Endothelial cell of umbilical vein (primary cell): ENCODE data around the gene PTPN5. TPM values are rescaled to one million over a fixed set of nuclear protein-coding genes. Genes with fewer than 3 reads are reported as not detected.

ENCODE experiments used
- BruUV-seq: library from RNA; stranded (reverse); fragments of 400-500 nt; replicated peaks from 2 replicates; lab custom pipeline; 2021; lab: Mats Ljungman, UMichigan
- CTCF ChIA-PET: fragments of 300-600, 350-600 bp; sonication (Branson Sonifier 250); formaldehyde crosslinking; loops from one replicate; lab custom pipeline; 2021; ENCODE audit warnings: antibody characterized with exemption, inconsistent platforms; lab: Charles Lee
- POLR2A ChIA-PET: fragments of 300-600, 350-600 bp; sonication (Branson Sonifier 250); formaldehyde crosslinking; loops from one replicate; lab custom pipeline; 2021; ENCODE audit warnings: antibody characterized with exemption, inconsistent platforms; lab: Charles Lee
- DNase-seq: peaks from one replicate; pipeline ENCODE4 v3.0.0-alpha.2; 2011; ENCODE audit warnings: low read depth, low spot score
- FAIRE-seq: peaks from 2 replicates; lab custom pipeline; 2011; peaks lifted over from hg19 to GRCh38; lab: Jason Lieb, UNC
- H2AFZ ChIP-seq: 2 replicates; pipeline ENCODE4 v1.6.0; 2012; ENCODE audit warnings: low read depth, low read length, control low read depth, inconsistent platforms
- H3K27ac ChIP-seq: 2 replicates; pipeline ENCODE4 v1.5.1; 2011; ENCODE audit warnings: low read depth, mild to moderate bottlenecking, control low read depth, low read length, moderate library complexity; ENCODE audit not compliant: insufficient read depth
- H3K27me3 ChIP-seq, 2 experiments: 2 replicates each; pipeline versions ENCODE4 v1.6.0 to v1.6.1; 2011; ENCODE audit warnings: low read length in 2 of 2, mixed read lengths in 1 of 2; ENCODE audit not compliant: control insufficient read depth in 2 of 2, insufficient read depth in 2 of 2
- H3K36me3 ChIP-seq, 2 experiments: 2 replicates in 1 of 2; 3 replicates in 1 of 2; pipeline ENCODE4 v1.5.1; 2011; ENCODE audit warnings: low read length in 2 of 2, mild to moderate bottlenecking in 1 of 2, moderate library complexity in 1 of 2; ENCODE audit not compliant: control insufficient read depth in 2 of 2, insufficient read depth in 2 of 2; ENCODE audit errors: extremely low read depth in 1 of 2
- H3K4me1 ChIP-seq: 3 replicates; pipeline ENCODE4 v1.5.1; 2011; ENCODE audit warnings: mild to moderate bottlenecking, low read length; ENCODE audit not compliant: control insufficient read depth, insufficient read depth; ENCODE audit errors: extremely low read depth
- H3K4me2 ChIP-seq: 2 replicates; pipeline ENCODE4 v1.6.1; 2011; ENCODE audit warnings: low read length, control low read depth, mixed read lengths; ENCODE audit not compliant: insufficient read depth
- H3K4me3 ChIP-seq, 3 experiments: fragments of 200-600 bp in 1 of 3; sonication (generic), shearing (Covaris generic) in 1 of 3; replicated peaks in 1 of 3; 2 replicates each; pipeline ENCODE4 v1.5.1; 2011 to 2016; ENCODE audit warnings: control low read depth in 3 of 3, low read length in 3 of 3, mild to moderate bottlenecking in 2 of 3, inconsistent platforms in 1 of 3, low read depth in 1 of 3, moderate library complexity in 1 of 3; ENCODE audit not compliant: insufficient read depth in 1 of 3
- H3K79me2 ChIP-seq: 2 replicates; pipeline ENCODE4 v1.6.0; 2012; ENCODE audit warnings: low read length, inconsistent platforms; ENCODE audit not compliant: control insufficient read depth, insufficient read depth
- H3K9ac ChIP-seq: replicated peaks from 2 replicates; pipeline ENCODE3; 2011; ENCODE audit warnings: low read length, control low read depth; ENCODE audit not compliant: insufficient read depth; ENCODE audit errors: extremely low read depth
- H3K9me1 ChIP-seq: replicated peaks from 3 replicates; pipeline ENCODE4 v1.6.0; 2011; ENCODE audit warnings: mild to moderate bottlenecking, low read length; ENCODE audit not compliant: control insufficient read depth, insufficient read depth; ENCODE audit errors: extremely low read depth
- H3K9me3 ChIP-seq: replicated peaks from 2 replicates; pipeline ENCODE4 v1.5.1; 2012; ENCODE audit warnings: low read length, inconsistent platforms; ENCODE audit not compliant: control insufficient read depth, insufficient read depth
- H4K20me1 ChIP-seq: replicated peaks from 2 replicates; pipeline ENCODE3; 2011; ENCODE audit warnings: mild to moderate bottlenecking, low read length; ENCODE audit not compliant: control insufficient read depth, insufficient read depth; ENCODE audit errors: extremely low read depth
- CTCF ChIP-seq, 2 donors: IDR thresholded peaks; 1 replicate in 1 of 2; 2 replicates in 1 of 2; pipeline ENCODE4 v1.5.1; 2011; ENCODE audit warnings: low read length in 2 of 2, mild to moderate bottlenecking in 2 of 2, moderate library complexity in 2 of 2, control low read depth in 1 of 2, inconsistent platforms in 1 of 2, low read depth in 1 of 2; ENCODE audit not compliant: insufficient read depth in 1 of 2; ENCODE audit errors: extremely low read depth in 1 of 2
- FOS ChIP-seq: IDR thresholded peaks from 2 replicates; pipeline ENCODE4 v1.6.1; 2011; ENCODE audit warnings: mild to moderate bottlenecking, low read length, moderate library complexity, borderline replicate concordance; ENCODE audit not compliant: insufficient read depth
- GATA2 ChIP-seq: IDR thresholded peaks from 2 replicates; pipeline ENCODE4 v1.7.0; 2011; ENCODE audit warnings: low read depth, mild to moderate bottlenecking, moderate library complexity, mixed read lengths, low read length; ENCODE audit not compliant: insufficient read length, insufficient read depth
- JUN ChIP-seq: IDR thresholded peaks from 2 replicates; pipeline ENCODE4 v1.6.1; 2011; ENCODE audit warnings: borderline replicate concordance, low read depth; ENCODE audit not compliant: insufficient read length, insufficient read depth
- MYC ChIP-seq: IDR thresholded peaks from one replicate; pipeline ENCODE4 v1.6.1; 2011; ENCODE audit warnings: mild to moderate bottlenecking, low read depth, low read length
- POLR2A ChIP-seq: IDR thresholded peaks from 2 replicates; pipeline ENCODE4 v1.6.1; 2012; ENCODE audit warnings: low read depth, mild to moderate bottlenecking, control low read depth, low read length
- POLR2AphosphoS5 ChIP-seq: IDR thresholded peaks from 2 replicates; pipeline ENCODE4 v1.6.1; 2012; ENCODE audit warnings: low read depth, mild to moderate bottlenecking, control low read depth, low read length, moderate library complexity; ENCODE audit not compliant: insufficient read depth
- dilution Hi-C: fragments of 300-500 bp; cut with MboI; formaldehyde crosslinking; loops from one replicate; pipeline ENCODE4 v1.15.0; 2019; ENCODE audit warnings: low sequenced_read_pairs; ENCODE audit not compliant: extremely low pct_ligation_motif_present
- intact Hi-C: fragments of 100-400 bp; cut with micrococcal nuclease; formaldehyde crosslinking; loops from one replicate; pipeline ENCODE4 v1.10.0; 2022
- polyA plus RNA-seq, 4 experiments: library from polyadenylated mRNA; depleted of rRNA in 3 of 4; stranded (reverse) in 3 of 4; unstranded in 1 of 4; fragments of >200 nt; gene quantifications; 2 replicates each; pipeline versions ENCODE4 v1.2.1 to v1.2.3, GENCODE V29; 2011 to 2012; ENCODE audit warnings: missing spikeins in 1 of 4
- total RNA-seq: library from RNA; stranded (reverse); gene quantifications from 2 replicates; pipeline ENCODE4 v1.2.3, GENCODE V29; 2021
- TF ChIP-seq, protein P1 (sequence below): IDR thresholded peaks from 2 replicates; pipeline ENCODE4 v1.6.1; 2011; ENCODE audit not compliant: insufficient read depth, insufficient read length

The PTPN5 gene
- total and polyA plus RNA-seq, 2 donors (not counting 3 experiments of a cell fraction or from before 2014, with no cell fraction given), result not detected

- Histone ChIP-seq H3K4me1 (peaks cover 12% of the 10 kb centered on the region), H4K20me1 (no peaks in the 10 kb centered on the region), H3K9me3 (no peaks in the 10 kb centered on the region), H3K4me2 (no peak overlapping the region), H3K27me3 (no peaks in the 10 kb centered on the region), H3K4me3 (no peak overlapping the region), H3K9ac (no peak overlapping the region), H3K79me2 (no peaks in the 10 kb centered on the region), H3K9me1 (no peaks in the 10 kb centered on the region), H3K27ac (no peak overlapping the region), H2AFZ (no peak overlapping the region), H3K36me3 (no peaks in the 10 kb centered on the region)
- FAIRE-seq, result no peak
- no TSS peak for BruUV-seq
- ChIA-PET CTCF (interaction anchor here (1.0 to 1.3 kb wide), 2 partner anchors 14 to 19 kb away, joined by 4 to 5 read pairs; no protein-coding TSS in a partner anchor), POLR2A (no interaction called here)
- TF ChIP-seq JUN, result no peak
- no peak for TF ChIP-seq GATA2
- TF ChIP-seq POLR2A, result no peak
- no peak for TF ChIP-seq MYC
- TF ChIP-seq CTCF (IDR thresholded peaks at IDR 0.05; ENCODE audit: extremely low read depth in 1 of 2, insufficient read depth in 1 of 2, low read depth in 1 of 2, low read length in 2 of 2), result no peak
- no peak for TF ChIP-seq FOS
- TF ChIP-seq POLR2AphosphoS5, result no peak
- TF ChIP-seq, protein P1, sequence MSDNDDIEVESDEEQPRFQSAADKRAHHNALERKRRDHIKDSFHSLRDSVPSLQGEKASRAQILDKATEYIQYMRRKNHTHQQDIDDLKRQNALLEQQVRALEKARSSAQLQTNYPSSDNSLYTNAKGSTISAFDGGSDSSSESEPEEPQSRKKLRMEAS, result no peak
- dilution Hi-C loops (no loop called here), intact Hi-C loops (no loop called here)
- DNase-seq, result no peak
Measured at GRCh38 chr11:18745251-18745650, 46.3 kb downstream of the PTPN5 start.
